Lower leg skin (tissue), 4 donors: ENCODE results near the gene RHCE. TPM values are rescaled to one million over a fixed set of nuclear protein-coding genes. Genes with fewer than 3 reads are reported as not detected.
"Not testable (repeated sequence)": the region's sequence is repeated elsewhere in the genome, so short reads cannot be mapped to it uniquely, and the experiment has no call there.

Experiments
- DNase-seq, 2 donors: peaks; one replicate each; pipeline ENCODE4 v3.0.0-alpha.2; 2019; ENCODE audit warnings: low spot score in 2 of 2
- H3K4me3 ChIP-seq: fragments of 200-600 bp; sonication (generic); 2 replicates; pipeline ENCODE4 v1.5.1; 2017; ENCODE audit warnings: mild to moderate bottlenecking, low read depth; ENCODE audit not compliant: poor library complexity, severe bottlenecking
- CTCF ChIP-seq, 3 donors: fragments of 450-650 bp; IDR thresholded peaks; one replicate each; pipeline ENCODE4 v1.5.1; 2016; ENCODE audit warnings: antibody characterized with exemption in 3 of 3, mild to moderate bottlenecking in 3 of 3, moderate library complexity in 2 of 3
- POLR2A ChIP-seq, 2 donors: fragments of 450-650 bp; IDR thresholded peaks; one replicate each; pipeline ENCODE4 v1.6.1; 2016 to 2017; ENCODE audit warnings: antibody characterized with exemption in 2 of 2, mild to moderate bottlenecking in 1 of 2, moderate library complexity in 1 of 2
- WGBS, 2 donors: methylation state at CpG; one replicate each; pipeline ENCODE4 v1.1.5; 2018; 5-methylcytosine and 5-hydroxymethylcytosine counted together
- intact Hi-C: fragments of 100-400 bp; cut with DNase I; formaldehyde crosslinking; loops from one replicate; pipeline ENCODE4 v1.15.0; 2023; ENCODE audit warnings: low total_unique reads
- total RNA-seq, 4 donors: library from RNA; depleted of rRNA; stranded (reverse); fragments of >200 nt; gene quantifications; one replicate each; pipeline ENCODE4 v1.1.0, GENCODE V29; 2016

RHCE gene
- total RNA-seq, 4 donors from 2014 or later, result 0.16 to 1.4 (median 0.61) TPM; not detected in 1

- TF ChIP-seq CTCF (IDR thresholded peaks at IDR 0.05) (no peak), POLR2A (IDR thresholded peaks at IDR 0.05) (no peak)
- H3K4me3 ChIP-seq, result peak within 1 kb of the TSS; percentile 74
- 0 to 1% methylated on average over 42 to 52 of the region's 75 CpGs for WGBS, 2 donors
- peak; percentile 88 to 98 for DNase-seq
- intact Hi-C loops, result no loop called here
Measured at GRCh38 chr1:25338188-25338981, 82.2 kb downstream of the RHCE start, which contains the start of gene TMEM50A. TMEM50A (plus strand) TSS chr1:25338334; CDS start chr1:25340487, 2,153 bp downstream.

GRCh38 chr1:25337483-25338187 is 83.0 kb downstream of the RHCE start:
- peak in 1 of 2 donors; percentile 88 for DNase-seq
- intact Hi-C loops, result not testable (repeated sequence)
- peak overlapping the region; percentile 74 for H3K4me3 ChIP-seq
- 1% methylated on average over 16 of the region's 39 CpGs; no CpG with 5 or more reads in 1 of the 2 donors for WGBS, 2 donors

GRCh38 chr1:25336922-25337354 is 83.7 kb downstream of the RHCE start:
- intact Hi-C loops, DNase-seq: not testable (repeated sequence)
- WGBS, 2 donors, result 0% methylated on average over 6 to 15 of the region's 29 CpGs
- peak overlapping the region; percentile 45 for H3K4me3 ChIP-seq

- intact Hi-C loops, DNase-seq, H3K4me3 ChIP-seq: not testable (repeated sequence)
- 37 to 50% methylated on average over 5 of the region's 5 CpGs for WGBS, 2 donors
Measured at GRCh38 chr1:25329950-25330349, 90.7 kb downstream of the RHCE start.

GRCh38 chr1:25329336-25329735 is 91.3 kb downstream of the RHCE start:
- intact Hi-C loops, DNase-seq, H3K4me3 ChIP-seq: not testable (repeated sequence)
- 78 to 80% methylated on average over 5 of the region's 5 CpGs for WGBS, 2 donors

- H3K4me3 ChIP-seq, DNase-seq, intact Hi-C loops: not testable (repeated sequence)
- 51 to 63% methylated on average over 4 of the region's 4 CpGs for WGBS, 2 donors
Measured at GRCh38 chr1:25328791-25329185, 91.8 kb downstream of the RHCE start.

GRCh38 chr1:25327864-25328790 is 92.5 kb downstream of the RHCE start:
- DNase-seq, intact Hi-C loops, H3K4me3 ChIP-seq: not testable (repeated sequence)
- WGBS, 2 donors, result no CpG with 5 or more reads among the region's 17 CpGs

GRCh38 chr1:25324407-25324806 is 96.2 kb downstream of the RHCE start:
- 88 to 100% methylated on average over 1 to 3 of the region's 3 CpGs for WGBS, 2 donors
- intact Hi-C loops, DNase-seq, H3K4me3 ChIP-seq: not testable (repeated sequence)

- intact Hi-C loops, H3K4me3 ChIP-seq, DNase-seq: not testable (repeated sequence)
- WGBS, 2 donors, result 92% methylated on average over 9 of the region's 9 CpGs
Measured at GRCh38 chr1:25322127-25322526, 98.5 kb downstream of the RHCE start.

GRCh38 chr1:25320314-25320938 is 100.2 kb downstream of the RHCE start:
- DNase-seq, intact Hi-C loops, H3K4me3 ChIP-seq: not testable (repeated sequence)
- WGBS, 2 donors, result 65 to 76% methylated on average over 9 of the region's 9 CpGs

GRCh38 chr1:25312806-25313470 is 107.7 kb downstream of the RHCE start:
- H3K4me3 ChIP-seq, DNase-seq, intact Hi-C loops: not testable (repeated sequence)
